ENCODE measurements around the gene TRIM41.

GRCh38 chr5:181280251-181280762 is 57.2 kb downstream of the TRIM41 start:
- TF ChIP-seq ZNF785 (CRISPR knock-in tag; IDR thresholded peaks at IDR 0.05) (no peak), RAD51 (IDR thresholded peaks at IDR 0.05; ENCODE audit: borderline replicate concordance, low read depth) (no peak), SNIP1 (IDR thresholded peaks at IDR 0.05; ENCODE audit: low read depth) (no peak), PURB (CRISPR knock-in tag; IDR thresholded peaks at IDR 0.05; ENCODE audit: low read depth) (no peak), MAZ (CRISPR knock-in tag; conservative IDR thresholded peaks at IDR 0.05 in 1 of 2, IDR thresholded peaks at IDR 0.05 in 1 of 2) (no peak), ZNF609 (CRISPR knock-in tag; IDR thresholded peaks at IDR 0.05; ENCODE audit: borderline replicate concordance) (no peak), CHD1 (IDR thresholded peaks at IDR 0.05; ENCODE audit: low read length) (no peak), USF2 (CRISPR knock-in tag; IDR thresholded peaks at IDR 0.05) (no peak), JUNB (CRISPR knock-in tag; conservative IDR thresholded peaks at IDR 0.05) (no peak), NR3C1 (CRISPR knock-in tag; IDR thresholded peaks at IDR 0.05) (no peak), CTCF (IDR thresholded peaks at IDR 0.05 in 2 of 3, conservative IDR thresholded peaks at IDR 0.05 in 1 of 3; ENCODE audit: insufficient read depth in 2 of 3, low read depth in 1 of 3, low read length in 3 of 3) (no peak), SRF (CRISPR knock-in tag; IDR thresholded peaks at IDR 0.05) (no peak)
- TF ChIP-seq, protein P1, sequence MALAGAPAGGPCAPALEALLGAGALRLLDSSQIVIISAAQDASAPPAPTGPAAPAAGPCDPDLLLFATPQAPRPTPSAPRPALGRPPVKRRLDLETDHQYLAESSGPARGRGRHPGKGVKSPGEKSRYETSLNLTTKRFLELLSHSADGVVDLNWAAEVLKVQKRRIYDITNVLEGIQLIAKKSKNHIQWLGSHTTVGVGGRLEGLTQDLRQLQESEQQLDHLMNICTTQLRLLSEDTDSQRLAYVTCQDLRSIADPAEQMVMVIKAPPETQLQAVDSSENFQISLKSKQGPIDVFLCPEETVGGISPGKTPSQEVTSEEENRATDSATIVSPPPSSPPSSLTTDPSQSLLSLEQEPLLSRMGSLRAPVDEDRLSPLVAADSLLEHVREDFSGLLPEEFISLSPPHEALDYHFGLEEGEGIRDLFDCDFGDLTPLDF (CRISPR knock-in tag; IDR thresholded peaks at IDR 0.05): no peak
- TF ChIP-seq, protein P2, sequence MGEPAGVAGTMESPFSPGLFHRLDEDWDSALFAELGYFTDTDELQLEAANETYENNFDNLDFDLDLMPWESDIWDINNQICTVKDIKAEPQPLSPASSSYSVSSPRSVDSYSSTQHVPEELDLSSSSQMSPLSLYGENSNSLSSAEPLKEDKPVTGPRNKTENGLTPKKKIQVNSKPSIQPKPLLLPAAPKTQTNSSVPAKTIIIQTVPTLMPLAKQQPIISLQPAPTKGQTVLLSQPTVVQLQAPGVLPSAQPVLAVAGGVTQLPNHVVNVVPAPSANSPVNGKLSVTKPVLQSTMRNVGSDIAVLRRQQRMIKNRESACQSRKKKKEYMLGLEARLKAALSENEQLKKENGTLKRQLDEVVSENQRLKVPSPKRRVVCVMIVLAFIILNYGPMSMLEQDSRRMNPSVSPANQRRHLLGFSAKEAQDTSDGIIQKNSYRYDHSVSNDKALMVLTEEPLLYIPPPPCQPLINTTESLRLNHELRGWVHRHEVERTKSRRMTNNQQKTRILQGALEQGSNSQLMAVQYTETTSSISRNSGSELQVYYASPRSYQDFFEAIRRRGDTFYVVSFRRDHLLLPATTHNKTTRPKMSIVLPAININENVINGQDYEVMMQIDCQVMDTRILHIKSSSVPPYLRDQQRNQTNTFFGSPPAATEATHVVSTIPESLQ (CRISPR knock-in tag; IDR thresholded peaks at IDR 0.05): no peak

Measured in K562 (cell line).